ACC112 (cell line): ENCODE data around the gene IGF2BP3.
"Not testable (repeated sequence)": the region's sequence is repeated elsewhere in the genome, so short reads cannot be mapped to it uniquely, and the experiment has no call there.

Experiments
- H2AFZ ChIP-seq: fragments of 200-600 bp; sonication (generic); one replicate; pipeline ENCODE4 v1.6.0; 2017; ENCODE audit warnings: antibody characterized with exemption, low read length; ENCODE audit not compliant: unreplicated experiment
- H3K27ac ChIP-seq: fragments of 200-600 bp; sonication (generic); 2 replicates; pipeline ENCODE4 v1.5.1; 2014; ENCODE audit warnings: low read depth, mild to moderate bottlenecking, antibody characterized with exemption, low read length, moderate library complexity
- H3K27me3 ChIP-seq: fragments of 200-600 bp; sonication (generic); 2 replicates; pipeline ENCODE4 v1.6.1; 2014; ENCODE audit warnings: mild to moderate bottlenecking, antibody characterized with exemption, low read length, moderate library complexity, mixed read lengths; ENCODE audit not compliant: insufficient read depth
- H3K36me3 ChIP-seq: fragments of 200-600 bp; sonication (generic); 2 replicates; pipeline ENCODE4 v1.6.1; 2016; ENCODE audit warnings: mild to moderate bottlenecking, antibody characterized with exemption, low read length, moderate library complexity, mixed read lengths; ENCODE audit not compliant: insufficient read depth
- H3K4me1 ChIP-seq: fragments of 200-600 bp; sonication (generic); one replicate; pipeline ENCODE4 v1.6.1; 2016; ENCODE audit warnings: low read length, mixed read lengths; ENCODE audit not compliant: insufficient read depth, unreplicated experiment, control insufficient read depth
- H3K4me3 ChIP-seq: fragments of 200-600 bp; sonication (generic); 2 replicates; pipeline ENCODE4 v1.5.1; 2014; ENCODE audit warnings: mild to moderate bottlenecking, low read depth, low read length
- H3K79me2 ChIP-seq: fragments of 200-600 bp; sonication (generic); one replicate; pipeline ENCODE4 v1.6.0; 2016; ENCODE audit warnings: low read length; ENCODE audit not compliant: control insufficient read depth, unreplicated experiment, insufficient read depth

IGF2BP3 gene

DNA sequence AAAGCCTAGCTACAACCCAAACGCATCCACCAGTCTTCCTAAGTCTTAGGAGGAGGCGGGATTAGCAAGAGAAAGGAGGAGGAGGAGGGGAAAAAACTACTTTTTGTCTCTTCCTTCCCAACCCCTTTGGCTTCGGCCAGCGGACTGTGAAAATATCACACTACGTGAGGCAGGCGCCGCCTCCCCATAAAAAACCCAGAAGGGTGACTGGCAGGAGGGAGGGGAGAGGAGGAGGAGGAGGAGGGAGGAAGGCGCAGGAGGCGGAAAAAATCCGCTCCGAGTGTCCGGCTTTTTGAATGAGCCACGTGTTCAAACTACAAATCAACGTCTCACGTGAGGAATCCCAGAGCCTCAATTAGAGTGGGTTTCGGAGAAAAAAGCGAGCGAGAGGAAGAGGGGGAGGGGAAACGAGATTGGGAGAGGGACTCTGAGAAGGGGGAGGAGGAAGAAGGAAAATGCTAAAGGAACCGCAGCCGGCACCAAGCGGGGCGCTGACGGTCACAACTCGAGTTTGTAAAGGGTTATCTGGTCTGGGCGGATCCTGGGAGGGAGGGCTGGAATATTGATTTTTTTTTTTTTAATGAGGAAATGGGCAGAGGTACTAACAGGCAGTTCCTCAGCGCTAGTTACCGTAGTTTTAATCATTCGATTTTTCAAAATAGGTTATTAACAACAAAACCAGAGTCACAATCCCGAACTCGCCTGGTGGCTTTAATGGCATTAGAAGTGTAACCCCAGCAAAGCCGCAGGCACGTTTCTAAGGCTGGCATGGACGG is at the start of gene IGF2BP3:
Gene IGF2BP3, minus strand, starts transcription at position 162 of the 776 bp plus-strand sequence. CDS start 381 bp downstream, outside the sequence.
- peaks cover 5% of the 10 kb centered on the region for H3K27me3 ChIP-seq
- no peaks in the 10 kb centered on the region for H3K36me3 ChIP-seq
- H3K79me2 ChIP-seq: peaks cover 58% of the 10 kb centered on the region
- H3K4me1 ChIP-seq: peaks cover 39% of the 10 kb centered on the region
- H3K27ac ChIP-seq: peak within 1 kb of the TSS; percentile 87
- H2AFZ ChIP-seq: peak within 1 kb of the TSS; percentile 78
- H3K4me3 ChIP-seq: peak within 1 kb of the TSS; percentile 96

DNA sequence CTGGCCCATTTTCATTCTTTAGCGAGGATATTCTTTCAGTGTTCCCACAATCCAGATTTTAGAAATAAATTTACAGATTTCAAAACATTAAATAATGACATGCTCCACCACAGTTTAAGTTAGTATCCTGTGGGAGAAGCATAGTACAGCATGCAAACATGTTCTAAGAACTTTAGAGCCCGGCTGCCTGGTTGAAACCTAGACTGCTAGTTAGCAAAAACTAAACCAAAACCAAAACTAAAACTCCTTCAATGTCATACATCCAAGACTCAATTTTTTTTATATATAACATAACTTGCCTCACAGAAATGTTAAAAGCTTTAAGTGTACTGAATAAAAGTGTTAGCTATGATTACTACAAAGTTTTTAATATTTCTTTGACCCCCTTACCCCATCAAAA is 44.5 kb upstream of the IGF2BP3 start:
- H3K79me2 ChIP-seq: peaks cover 33% of the 10 kb centered on the region
- peaks cover 35% of the 10 kb centered on the region for H3K36me3 ChIP-seq
- H2AFZ ChIP-seq: no peak overlapping the region
- H3K27ac ChIP-seq: no peak overlapping the region
- no peaks in the 10 kb centered on the region for H3K4me1 ChIP-seq
- H3K27me3 ChIP-seq: no peaks in the 10 kb centered on the region
- H3K4me3 ChIP-seq: no peak overlapping the region

DNA sequence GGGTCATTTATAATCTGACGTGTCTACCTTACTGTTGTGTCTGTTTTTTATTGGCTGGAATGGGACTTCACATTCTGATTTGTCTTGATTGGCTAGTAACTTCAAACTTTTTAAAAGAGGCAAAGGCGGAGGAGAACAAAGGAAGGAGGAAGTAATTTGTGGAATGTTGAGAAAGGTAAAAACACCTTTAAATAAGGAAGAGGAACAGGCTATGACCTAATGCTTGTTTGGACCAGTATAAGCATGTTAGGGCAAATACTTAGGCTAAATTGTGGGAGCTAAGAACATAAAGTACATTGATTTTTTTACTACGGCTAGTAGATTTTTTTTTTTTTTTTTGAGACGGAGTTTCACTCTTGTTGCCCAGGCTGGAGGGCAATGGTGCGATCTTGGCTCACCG is 43.5 kb upstream of the IGF2BP3 start:
- H3K27ac ChIP-seq, H2AFZ ChIP-seq, H3K27me3 ChIP-seq, H3K4me1 ChIP-seq, H3K4me3 ChIP-seq: not testable (repeated sequence)
- Histone ChIP-seq H3K79me2 (peaks cover 31% of the 10 kb centered on the region), H3K36me3 (peaks cover 36% of the 10 kb centered on the region)

DNA sequence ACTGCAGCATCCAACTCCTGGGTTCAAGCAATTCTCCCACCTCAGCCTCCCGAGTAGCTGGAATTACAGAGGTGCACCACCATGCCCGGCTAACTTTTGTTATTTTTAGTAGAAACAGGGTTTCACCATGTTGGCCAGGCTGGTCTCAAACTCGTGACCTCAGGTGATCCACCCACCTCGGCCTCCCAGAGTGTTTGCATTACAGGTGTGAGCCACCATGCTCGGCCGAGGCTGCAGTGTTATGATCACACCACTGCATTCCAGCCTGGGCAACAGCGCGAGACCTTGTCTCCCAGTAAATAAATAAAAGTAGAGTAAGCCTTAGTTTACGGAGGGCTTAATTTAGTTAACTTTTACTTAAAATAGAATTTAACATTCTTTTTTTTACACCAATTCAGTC is 23.7 kb upstream of the IGF2BP3 start:
- H3K36me3 ChIP-seq: no peaks in the 10 kb centered on the region
- H3K27ac ChIP-seq: no peak overlapping the region
- H3K4me3 ChIP-seq: no peak overlapping the region
- H3K4me1 ChIP-seq: no peaks in the 10 kb centered on the region
- H3K27me3 ChIP-seq: no peaks in the 10 kb centered on the region
- H3K79me2 ChIP-seq: no peaks in the 10 kb centered on the region
- no peak overlapping the region for H2AFZ ChIP-seq

DNA sequence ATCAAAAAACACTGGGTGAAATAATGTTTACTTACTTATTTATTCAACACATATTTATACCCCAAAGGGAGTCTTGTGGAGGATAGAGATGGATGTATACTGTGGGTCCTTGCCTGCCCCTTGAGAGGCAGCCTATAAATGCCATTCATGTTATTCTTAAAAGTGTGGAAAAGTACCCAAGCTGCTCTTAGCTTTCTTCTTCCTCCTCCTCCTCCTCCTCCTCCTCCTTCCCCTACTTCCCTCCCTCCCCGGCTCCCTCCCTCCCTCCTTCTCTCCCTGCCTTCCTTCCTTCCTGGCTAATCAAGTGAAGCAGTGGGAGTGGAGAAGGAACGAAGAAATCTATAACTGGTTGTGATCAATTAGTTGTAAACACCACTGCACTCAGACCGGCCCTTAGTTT is 21.2 kb upstream of the IGF2BP3 start:
- no peaks in the 10 kb centered on the region for H3K27me3 ChIP-seq
- no peak overlapping the region for H3K4me3 ChIP-seq
- H3K27ac ChIP-seq: no peak overlapping the region

DNA sequence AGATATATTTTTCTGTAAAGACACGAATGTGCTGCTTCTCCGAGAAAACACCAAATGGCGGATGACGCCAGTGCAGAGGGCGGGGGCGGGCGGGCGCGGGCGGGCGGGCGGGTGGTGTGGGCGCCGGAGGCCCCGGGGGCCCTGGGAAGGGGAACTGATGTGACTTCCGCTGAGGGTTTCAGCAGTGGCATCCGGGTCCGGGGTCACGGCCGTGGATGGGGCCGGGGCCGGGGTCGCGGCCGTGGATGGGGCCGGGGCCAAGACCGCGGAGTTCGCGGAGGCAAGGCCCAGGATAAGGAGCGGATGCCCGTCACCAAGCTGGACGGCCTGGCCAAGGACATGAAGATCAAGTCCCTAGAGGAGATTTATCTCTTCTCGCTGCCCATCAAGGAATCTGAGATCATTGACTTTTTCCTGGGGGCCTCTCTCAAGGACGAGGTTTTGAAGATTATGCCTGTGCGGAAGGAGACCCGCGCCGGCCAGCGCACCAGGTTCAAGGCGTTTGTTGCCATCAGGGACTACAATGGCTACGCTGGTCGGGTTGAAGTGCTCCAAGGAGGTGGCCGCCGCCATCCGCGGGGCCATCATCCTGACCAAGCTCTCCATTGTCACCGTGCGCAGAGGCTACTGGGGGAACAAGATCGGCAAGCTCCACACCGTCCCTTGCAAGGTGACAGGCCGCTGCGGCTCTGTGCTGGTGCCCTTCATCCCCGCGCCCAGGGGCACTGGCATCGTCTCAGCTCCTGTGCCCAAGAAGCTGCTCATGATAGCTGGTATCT is 20.3 kb upstream of the IGF2BP3 start:
- H3K36me3 ChIP-seq: no peaks in the 10 kb centered on the region
- H3K27ac ChIP-seq: peak overlapping the region; percentile 50; the same call in 1 of the 2 replicates
- H3K4me3 ChIP-seq: peak overlapping the region; percentile 67
- H3K79me2 ChIP-seq: no peaks in the 10 kb centered on the region
- peak overlapping the region; percentile 89 for H2AFZ ChIP-seq
- H3K27me3 ChIP-seq: no peaks in the 10 kb centered on the region
- no peaks in the 10 kb centered on the region for H3K4me1 ChIP-seq

More for the DNA sequence above, 21.2 kb upstream of the IGF2BP3 start:
- H2AFZ ChIP-seq: no peak overlapping the region
- H3K79me2 ChIP-seq: no peaks in the 10 kb centered on the region
- H3K4me1 ChIP-seq: no peaks in the 10 kb centered on the region
- no peaks in the 10 kb centered on the region for H3K36me3 ChIP-seq

DNA sequence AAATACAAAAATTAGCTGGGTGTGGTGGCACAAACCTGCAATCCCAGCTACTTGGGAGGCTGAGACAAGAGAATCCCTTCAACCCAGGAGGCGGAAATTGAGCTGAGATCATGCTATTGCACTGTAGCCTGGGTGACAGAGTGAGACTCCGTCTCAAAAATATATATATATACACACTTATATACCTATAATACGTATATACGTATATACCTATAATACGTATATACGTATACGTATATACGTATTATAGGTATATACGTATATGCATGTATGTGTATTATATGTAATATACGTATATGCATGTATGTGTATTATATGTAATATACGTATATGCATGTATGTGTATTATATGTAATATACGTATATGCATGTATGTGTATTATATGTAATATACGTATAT is 18.4 kb upstream of the IGF2BP3 start:
- not testable (repeated sequence) for H3K4me1 ChIP-seq, H3K27me3 ChIP-seq, H2AFZ ChIP-seq, H3K4me3 ChIP-seq, H3K79me2 ChIP-seq, H3K27ac ChIP-seq, H3K36me3 ChIP-seq

DNA sequence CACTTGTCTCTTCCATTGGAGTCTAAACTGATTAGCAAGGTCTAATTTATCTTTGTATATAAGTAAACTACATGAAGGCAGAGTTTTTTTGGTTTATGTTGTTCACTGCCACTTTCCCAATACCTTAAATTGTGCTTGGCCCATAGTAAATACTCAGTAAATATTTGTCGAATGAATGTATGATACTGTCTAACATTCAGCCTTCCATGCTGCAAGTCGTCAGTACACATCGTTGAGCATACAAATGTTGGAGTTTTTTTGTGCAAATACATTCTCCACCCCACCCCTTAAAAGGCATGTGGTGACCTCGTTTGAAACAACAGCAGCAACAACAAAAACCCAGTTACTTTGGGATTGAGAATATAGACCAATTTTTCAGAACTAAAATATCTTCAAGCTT is 17.4 kb upstream of the IGF2BP3 start:
- H3K4me3 ChIP-seq: no peak overlapping the region
- no peaks in the 10 kb centered on the region for H3K4me1 ChIP-seq
- H3K27ac ChIP-seq: no peak overlapping the region
- no peaks in the 10 kb centered on the region for H3K36me3 ChIP-seq
- no peaks in the 10 kb centered on the region for H3K27me3 ChIP-seq
- H2AFZ ChIP-seq: no peak overlapping the region
- no peaks in the 10 kb centered on the region for H3K79me2 ChIP-seq

DNA sequence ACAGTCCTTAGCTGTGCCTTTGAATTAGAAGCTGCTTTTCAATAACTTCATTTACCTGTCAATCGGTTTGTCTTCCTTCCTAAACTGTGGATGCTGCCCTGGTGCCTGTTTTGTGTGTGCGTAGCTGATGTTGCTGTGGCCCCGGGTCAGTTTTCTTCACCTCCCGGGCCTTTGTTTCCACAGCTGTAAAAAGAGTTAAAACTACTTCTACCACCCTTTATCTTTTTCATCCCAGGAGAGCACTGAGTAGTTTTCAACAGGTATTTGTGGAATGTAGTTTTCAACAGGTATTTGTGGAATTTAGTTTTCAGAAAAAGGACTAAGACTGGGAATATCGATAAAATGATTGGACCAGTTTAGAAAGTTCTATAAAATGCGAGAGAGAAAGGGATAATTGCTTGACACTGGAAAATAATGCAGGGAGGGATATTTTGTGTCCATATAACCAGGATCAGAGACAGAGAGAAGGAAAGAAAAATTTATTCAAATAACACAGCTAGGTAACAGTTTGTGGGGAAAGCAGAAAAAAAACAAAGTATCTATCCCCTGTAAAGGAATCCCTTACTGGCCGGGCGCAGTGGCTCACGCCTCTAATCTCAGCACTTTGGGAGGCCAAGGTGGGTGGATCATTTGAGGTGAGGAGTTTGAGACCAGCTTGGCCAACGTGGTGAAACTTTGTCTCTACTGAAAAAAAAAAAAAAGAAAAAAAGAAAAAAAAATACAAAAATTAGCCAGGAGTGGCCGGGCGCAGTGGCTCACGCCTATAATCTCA is 15.9 kb upstream of the IGF2BP3 start:
- Histone ChIP-seq H3K4me3 (no peak overlapping the region), H2AFZ (no peak overlapping the region), H3K27me3 (no peaks in the 10 kb centered on the region), H3K4me1 (no peaks in the 10 kb centered on the region), H3K79me2 (no peaks in the 10 kb centered on the region), H3K27ac (no peak overlapping the region), H3K36me3 (no peaks in the 10 kb centered on the region)

DNA sequence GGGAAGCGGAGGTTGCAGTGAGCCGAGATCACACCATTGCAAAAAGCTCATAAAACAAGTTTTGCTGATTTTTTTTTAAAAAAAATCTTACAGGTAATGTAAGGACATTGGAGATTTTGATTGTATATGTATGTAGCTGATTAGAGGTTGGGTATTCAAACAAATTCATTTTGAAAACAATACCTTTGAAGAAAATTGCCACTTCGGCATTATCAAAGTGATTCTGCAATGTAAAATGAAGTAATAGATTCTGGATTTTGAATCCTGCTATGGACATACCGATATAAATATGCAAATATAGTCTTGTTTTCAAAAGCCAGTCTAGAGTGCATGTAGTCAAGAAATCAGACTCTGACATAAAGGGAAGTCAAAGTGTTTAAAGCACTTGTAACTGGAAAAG is 12.4 kb upstream of the IGF2BP3 start:
- no peaks in the 10 kb centered on the region for H3K79me2 ChIP-seq
- no peak overlapping the region for H3K27ac ChIP-seq
- no peaks in the 10 kb centered on the region for H3K4me1 ChIP-seq
- H3K27me3 ChIP-seq: peaks cover 20% of the 10 kb centered on the region
- H3K36me3 ChIP-seq: no peaks in the 10 kb centered on the region
- H3K4me3 ChIP-seq: no peak overlapping the region
- no peak overlapping the region for H2AFZ ChIP-seq
